Choroid plexus epithelial cell (primary cell): ENCODE measurements around the gene ONECUT3.

Experiments
- DNase-seq: peaks from one replicate; pipeline ENCODE4 v3.0.0-alpha.2; 2010; ENCODE audit warnings: low read depth
- H3K4me3 ChIP-seq: 2 replicates; pipeline ENCODE4 v1.5.1; 2011; ENCODE audit warnings: low read depth, mild to moderate bottlenecking, control low read depth, low read length, moderate library complexity
- CTCF ChIP-seq: conservative IDR thresholded peaks from 2 replicates; pipeline ENCODE4 v1.5.1; 2011; ENCODE audit warnings: low read depth, mild to moderate bottlenecking, control low read depth, inconsistent platforms, low read length, moderate library complexity

Gene ONECUT3

GRCh38 chr19:1739960-1740629 lies 13.2 kb upstream of the ONECUT3 start:
- TF ChIP-seq CTCF, result no peak
- no peak for DNase-seq
- no peak overlapping the region for H3K4me3 ChIP-seq

- no peak for TF ChIP-seq CTCF
- H3K4me3 ChIP-seq, result no peak overlapping the region
- DNase-seq, result no peak
Measured at GRCh38 chr19:1742989-1743696, 10.2 kb upstream of the ONECUT3 start.

- no peak overlapping the region for H3K4me3 ChIP-seq
- no peak for TF ChIP-seq CTCF
- DNase-seq, result no peak
Measured at GRCh38 chr19:1744133-1744665, 9.1 kb upstream of the ONECUT3 start.

- H3K4me3 ChIP-seq, result no peak overlapping the region
- no peak for DNase-seq
- no peak for TF ChIP-seq CTCF
Measured at GRCh38 chr19:1744822-1745563, 8.3 kb upstream of the ONECUT3 start.

- no peak overlapping the region for H3K4me3 ChIP-seq
- no peak for DNase-seq
- TF ChIP-seq CTCF, result no peak
Measured at GRCh38 chr19:1745589-1746031, 7.7 kb upstream of the ONECUT3 start.

GRCh38 chr19:1746401-1747284 lies 6.7 kb upstream of the ONECUT3 start:
- H3K4me3 ChIP-seq, result no peak overlapping the region
- TF ChIP-seq CTCF, result no peak
- DNase-seq, result peak; percentile 24
